H9 (cell line): Measurements from ENCODE around the gene ADGRA1. TPM values are rescaled to one million over a fixed set of nuclear protein-coding genes. Genes with fewer than 3 reads are reported as not detected.

Source experiments
- DNase-seq: peaks from one replicate; pipeline ENCODE4 v3.0.0-alpha.2; 2017
- H2AFZ ChIP-seq: one replicate; pipeline ENCODE4 v1.6.1; 2013; ENCODE audit warnings: mild to moderate bottlenecking, low read length, control low read depth, moderate library complexity
- H2AK5ac ChIP-seq: 2 replicates; pipeline ENCODE4 v1.6.1; 2013; ENCODE audit warnings: low read length, control low read depth, mixed read lengths; ENCODE audit not compliant: insufficient read length
- H2BK120ac ChIP-seq: one replicate; pipeline ENCODE4 v1.6.1; 2013; ENCODE audit warnings: low read depth, mild to moderate bottlenecking, low read length, control low read depth, inconsistent platforms; ENCODE audit not compliant: poor library complexity, severe bottlenecking
- H2BK12ac ChIP-seq: 2 replicates; pipeline ENCODE4 v1.6.1; 2013; ENCODE audit warnings: low read length, control low read depth, mixed read lengths, low read depth; ENCODE audit not compliant: insufficient read length
- H2BK15ac ChIP-seq: 2 replicates; pipeline ENCODE4 v1.6.1; 2013; ENCODE audit warnings: low read depth, low read length, control low read depth
- H2BK20ac ChIP-seq: one replicate; pipeline ENCODE4 v1.6.1; 2013; ENCODE audit warnings: low read depth, mild to moderate bottlenecking, low read length, control low read depth, inconsistent platforms; ENCODE audit not compliant: poor library complexity, severe bottlenecking
- H2BK5ac ChIP-seq: 2 replicates; pipeline ENCODE4 v1.6.1; 2013; ENCODE audit warnings: low read length, control low read depth, mixed read lengths; ENCODE audit not compliant: insufficient read length
- H3K14ac ChIP-seq: 2 replicates; pipeline ENCODE4 v1.6.1; 2013; ENCODE audit warnings: low read length, control low read depth; ENCODE audit not compliant: insufficient read depth
- H3K18ac ChIP-seq: 2 replicates; pipeline ENCODE4 v1.6.1; 2013; ENCODE audit warnings: low read depth, mild to moderate bottlenecking, mixed read lengths, low read length, control low read depth; ENCODE audit not compliant: insufficient read length
- H3K23ac ChIP-seq: 2 replicates; pipeline ENCODE4 v1.6.1; 2013; ENCODE audit warnings: low read length, control low read depth, mixed read lengths, low read depth; ENCODE audit not compliant: insufficient read length
- H3K23me2 ChIP-seq: 2 replicates; pipeline ENCODE4 v1.6.1; 2013; ENCODE audit warnings: low read depth, mild to moderate bottlenecking, mixed read lengths, low read length, control low read depth; ENCODE audit not compliant: insufficient read length, poor library complexity, severe bottlenecking
- H3K27ac ChIP-seq: 2 replicates; pipeline ENCODE4 v1.5.1; 2013; ENCODE audit warnings: low read length, control low read depth, mixed read lengths, low read depth; ENCODE audit not compliant: insufficient read length
- H3K27me3 ChIP-seq: 2 replicates; pipeline ENCODE4 v1.6.1; 2013; ENCODE audit warnings: low read length, control low read depth, inconsistent platforms; ENCODE audit not compliant: insufficient read depth
- H3K4ac ChIP-seq: 2 replicates; pipeline ENCODE4 v1.6.1; 2013; ENCODE audit warnings: low read depth, mild to moderate bottlenecking, control low read depth, inconsistent platforms, low read length, moderate library complexity
- H3K4me1 ChIP-seq: 2 replicates; pipeline ENCODE4 v1.6.1; 2013; ENCODE audit warnings: low read length, control low read depth, inconsistent platforms; ENCODE audit not compliant: insufficient read depth
- H3K4me2 ChIP-seq: 2 replicates; pipeline ENCODE4 v1.6.1; 2013; ENCODE audit warnings: low read length, control low read depth, mixed read lengths; ENCODE audit not compliant: insufficient read length, insufficient read depth
- H3K56ac ChIP-seq: 2 replicates; pipeline ENCODE4 v1.6.1; 2013; ENCODE audit warnings: low read depth, mild to moderate bottlenecking, mixed read lengths, low read length, control low read depth; ENCODE audit not compliant: insufficient read length
- H3K79me1 ChIP-seq: 2 replicates; pipeline ENCODE4 v1.6.1; 2013; ENCODE audit warnings: low read depth, mild to moderate bottlenecking, moderate library complexity, low read length, control low read depth, inconsistent platforms; ENCODE audit not compliant: insufficient read depth, poor library complexity, severe bottlenecking
- H3K79me2 ChIP-seq: 2 replicates; pipeline ENCODE4 v1.6.1; 2013; ENCODE audit warnings: low read length, control low read depth, inconsistent platforms; ENCODE audit not compliant: insufficient read depth
- H3K9ac ChIP-seq: 2 replicates; pipeline ENCODE4 v1.6.1; 2013; ENCODE audit warnings: low read length, control low read depth, mixed read lengths; ENCODE audit not compliant: insufficient read length; ENCODE audit errors: extremely low read depth
- H3K9me3 ChIP-seq: one replicate; pipeline ENCODE4 v1.6.1; 2013; ENCODE audit warnings: low read depth, low read length, inconsistent platforms; ENCODE audit not compliant: control insufficient read depth
- H3T11ph ChIP-seq: one replicate; pipeline ENCODE4 v1.6.1; 2013; ENCODE audit warnings: mild to moderate bottlenecking, low read length, control low read depth, inconsistent platforms
- H4K20me1 ChIP-seq: one replicate; pipeline ENCODE4 v1.6.1; 2013; ENCODE audit not compliant: control insufficient read depth, insufficient read length, insufficient read depth
- H4K5ac ChIP-seq: 2 replicates; pipeline ENCODE4 v1.6.1; 2013; ENCODE audit warnings: low read depth, mild to moderate bottlenecking, mixed read lengths, low read length, control low read depth; ENCODE audit not compliant: insufficient read length
- H4K8ac ChIP-seq: replicated peaks from 2 replicates; pipeline ENCODE4 v1.6.1; 2013; ENCODE audit warnings: low read length, control low read depth, mixed read lengths, low read depth; ENCODE audit not compliant: insufficient read length
- H4K91ac ChIP-seq: 2 replicates; pipeline ENCODE4 v1.6.1; 2013; ENCODE audit warnings: low read depth, mild to moderate bottlenecking, moderate library complexity, mixed read lengths, low read length, control low read depth; ENCODE audit not compliant: insufficient read length
- H3K27ac Mint-ChIP-seq, 3 experiments: 2 replicates in 2 of 3; 3 replicates in 1 of 3; pipeline ENCODE4 v1.8.0; 2020 to 2021; ENCODE audit warnings: mixed read lengths in 3 of 3, mild to moderate bottlenecking in 1 of 3, moderate library complexity in 1 of 3
- H3K27me3 Mint-ChIP-seq: 2 replicates; pipeline ENCODE4 v1.8.0; 2021; ENCODE audit warnings: low read depth, mild to moderate bottlenecking, moderate library complexity, mixed read lengths
- H3K36me3 Mint-ChIP-seq, 3 experiments: 2 replicates in 2 of 3; 3 replicates in 1 of 3; pipeline ENCODE4 v1.8.0; 2020 to 2021; ENCODE audit warnings: low read depth in 3 of 3, mixed read lengths in 3 of 3; ENCODE audit not compliant: insufficient read depth in 1 of 3
- H3K4me1 Mint-ChIP-seq, 2 experiments: 2 replicates each; pipeline ENCODE4 v1.8.0; 2020; ENCODE audit warnings: mixed read lengths in 2 of 2
- H3K4me3 Mint-ChIP-seq, 2 experiments: 2 replicates in 1 of 2; 3 replicates in 1 of 2; pipeline ENCODE4 v1.8.0; 2020 to 2021; ENCODE audit warnings: mild to moderate bottlenecking in 2 of 2, mixed read lengths in 2 of 2, moderate library complexity in 1 of 2
- H3K9me3 Mint-ChIP-seq, 2 experiments: 2 replicates in 1 of 2; 3 replicates in 1 of 2; pipeline ENCODE4 v1.8.0; 2020; ENCODE audit warnings: mild to moderate bottlenecking in 2 of 2, mixed read lengths in 2 of 2, moderate library complexity in 1 of 2
- WGBS: extraction: QIAGEN DNeasy Blood & Tissue Kit; methylation state at CpG from one replicate; pipeline ENCODE4 v1.1.7; 2013; ENCODE audit warnings: missing lambda C conversion rate, low lambda C conversion rate, mixed read lengths; ENCODE audit not compliant: insufficient read length; ENCODE audit errors: extremely low coverage; 5-methylcytosine and 5-hydroxymethylcytosine counted together
- total RNA-seq: library from RNA; stranded (reverse); gene quantifications from 2 replicates; pipeline ENCODE4 v1.2.1, GENCODE V29; 2021
- TF ChIP-seq, protein P1 (sequence below): fragments of 200-600 bp; sonication (generic); conservative IDR thresholded peaks from 3 replicates; pipeline ENCODE4 v1.8.0; 2021; ENCODE audit warnings: antibody characterized with exemption, mild to moderate bottlenecking

The ADGRA1 gene
- total RNA-seq, 1 experiment from 2014 or later, result 0.11 TPM

DNA sequence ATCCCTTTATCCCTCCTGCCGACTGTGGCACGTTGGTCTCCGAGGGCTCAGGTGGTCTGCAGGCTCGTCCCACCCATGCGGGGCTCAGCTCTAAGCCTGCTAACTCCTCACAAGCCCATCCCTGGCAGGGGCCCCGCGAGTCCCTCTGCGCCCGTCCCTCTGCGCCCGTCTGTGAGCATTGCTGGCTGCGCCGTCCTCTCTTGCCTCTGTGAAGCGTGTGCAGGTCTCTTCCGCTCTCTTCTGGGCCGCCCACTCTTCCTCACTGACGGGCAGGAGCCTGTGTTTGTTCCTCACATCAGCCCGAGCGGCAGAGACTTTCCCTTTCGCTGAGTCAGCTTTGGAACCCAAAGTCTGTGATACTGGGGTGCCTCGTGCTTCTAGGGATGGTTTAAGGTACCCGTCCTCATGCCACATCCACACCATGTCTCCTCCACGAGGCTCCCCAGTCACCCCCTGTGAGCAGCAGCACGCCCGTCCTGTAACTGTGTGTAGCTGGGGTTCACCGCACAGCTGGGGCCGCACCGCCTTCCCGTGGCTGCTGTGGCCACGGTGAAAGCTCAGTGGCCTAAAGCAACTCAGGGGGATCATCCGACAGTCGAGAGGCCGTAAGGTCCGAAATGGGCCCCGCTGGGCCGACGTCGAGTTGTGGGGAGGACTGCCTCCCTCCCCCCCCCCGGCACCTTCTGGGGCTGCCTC, 35.5 kb downstream of the ADGRA1 start:
- H4K91ac ChIP-seq, result no peak overlapping the region
- DNase-seq, result no peak
- no peak overlapping the region for H2BK15ac ChIP-seq
- no peaks in the 10 kb centered on the region for H4K20me1 ChIP-seq
- Mint-ChIP-seq H3K9me3 (peaks cover 14 to 15% of the 10 kb centered on the region in 2 experiments), H3K27me3 (peaks cover 13% of the 10 kb centered on the region), H3K4me3 (no peak overlapping the region), H3K36me3 (no peaks in the 10 kb centered on the region; a peak in 2 of 7 replicates), H3K4me1 (peaks cover 0 to 2% of the 10 kb centered on the region in 2 experiments; a peak in 1 of 4 replicates), H3K27ac (peak overlapping the region in 1 of 3 experiments; percentile 9; a peak in 1 of 7 replicates)
- H2BK20ac ChIP-seq, result no peak overlapping the region
- no peak overlapping the region for H2BK12ac ChIP-seq
- no peaks in the 10 kb centered on the region for H3K79me1 ChIP-seq
- no peak overlapping the region for H3K14ac ChIP-seq
- no peak overlapping the region for H3T11ph ChIP-seq
- no peak overlapping the region for H3K56ac ChIP-seq
- no peak overlapping the region for H2BK120ac ChIP-seq
- no peak overlapping the region for H3K4me2 ChIP-seq
- H4K8ac ChIP-seq, result no peak overlapping the region
- H3K27me3 ChIP-seq, result no peaks in the 10 kb centered on the region
- no peak overlapping the region for H3K9ac ChIP-seq
- no peak overlapping the region for H3K4ac ChIP-seq
- H2AK5ac ChIP-seq, result no peak overlapping the region
- no peaks in the 10 kb centered on the region for H3K23me2 ChIP-seq
- H4K5ac ChIP-seq, result no peak overlapping the region
- H3K79me2 ChIP-seq, result no peaks in the 10 kb centered on the region
- no peak overlapping the region for H2AFZ ChIP-seq
- H3K9me3 ChIP-seq, result no peaks in the 10 kb centered on the region
- H3K23ac ChIP-seq, result no peak overlapping the region
- H3K18ac ChIP-seq, result no peak overlapping the region
- no CpG with 5 or more reads among the region's 39 CpGs for WGBS
- no peaks in the 10 kb centered on the region for H3K4me1 ChIP-seq
- no peak overlapping the region for H3K27ac ChIP-seq
- no peak overlapping the region for H2BK5ac ChIP-seq
- TF ChIP-seq, protein P1, sequence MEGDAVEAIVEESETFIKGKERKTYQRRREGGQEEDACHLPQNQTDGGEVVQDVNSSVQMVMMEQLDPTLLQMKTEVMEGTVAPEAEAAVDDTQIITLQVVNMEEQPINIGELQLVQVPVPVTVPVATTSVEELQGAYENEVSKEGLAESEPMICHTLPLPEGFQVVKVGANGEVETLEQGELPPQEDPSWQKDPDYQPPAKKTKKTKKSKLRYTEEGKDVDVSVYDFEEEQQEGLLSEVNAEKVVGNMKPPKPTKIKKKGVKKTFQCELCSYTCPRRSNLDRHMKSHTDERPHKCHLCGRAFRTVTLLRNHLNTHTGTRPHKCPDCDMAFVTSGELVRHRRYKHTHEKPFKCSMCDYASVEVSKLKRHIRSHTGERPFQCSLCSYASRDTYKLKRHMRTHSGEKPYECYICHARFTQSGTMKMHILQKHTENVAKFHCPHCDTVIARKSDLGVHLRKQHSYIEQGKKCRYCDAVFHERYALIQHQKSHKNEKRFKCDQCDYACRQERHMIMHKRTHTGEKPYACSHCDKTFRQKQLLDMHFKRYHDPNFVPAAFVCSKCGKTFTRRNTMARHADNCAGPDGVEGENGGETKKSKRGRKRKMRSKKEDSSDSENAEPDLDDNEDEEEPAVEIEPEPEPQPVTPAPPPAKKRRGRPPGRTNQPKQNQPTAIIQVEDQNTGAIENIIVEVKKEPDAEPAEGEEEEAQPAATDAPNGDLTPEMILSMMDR, result no peak
